Keratinocyte (primary cell): ENCODE data around the gene NCF2. TPM values are rescaled to one million over a fixed set of nuclear protein-coding genes. Genes with fewer than 3 reads are reported as not detected.

Source experiments
- DNase-seq: peaks from one replicate; pipeline ENCODE4 v3.0.0-alpha.2; 2011; ENCODE audit warnings: low read depth, missing footprints, low spot score
- FAIRE-seq: peaks from 2 replicates; lab custom pipeline; 2011; peaks lifted over from hg19 to GRCh38; lab: Jason Lieb, UNC
- H2AFZ ChIP-seq: 2 replicates; pipeline ENCODE4 v1.6.0; 2012; ENCODE audit warnings: low read length, control low read depth, inconsistent platforms; ENCODE audit not compliant: control insufficient read depth
- H3K27ac ChIP-seq: 2 replicates; pipeline ENCODE4 v1.5.1; 2011; ENCODE audit warnings: low read length; ENCODE audit not compliant: control insufficient read depth, insufficient read depth
- H3K27me3 ChIP-seq: 3 replicates; pipeline ENCODE4 v1.6.0; 2011; ENCODE audit warnings: low read length; ENCODE audit not compliant: control insufficient read depth, insufficient read depth; ENCODE audit errors: extremely low read depth
- H3K36me3 ChIP-seq, 2 experiments: 2 replicates in 1 of 2; 3 replicates in 1 of 2; pipeline ENCODE4 v1.5.1; 2011; ENCODE audit warnings: low read length in 2 of 2, mild to moderate bottlenecking in 1 of 2; ENCODE audit not compliant: control insufficient read depth in 2 of 2, insufficient read depth in 2 of 2; ENCODE audit errors: extremely low read depth in 1 of 2
- H3K4me1 ChIP-seq: 3 replicates; pipeline ENCODE4 v1.5.1; 2011; ENCODE audit warnings: low read length; ENCODE audit not compliant: control insufficient read depth, insufficient read depth; ENCODE audit errors: extremely low read depth
- H3K4me2 ChIP-seq: 3 replicates; pipeline ENCODE4 v1.6.0; 2011; ENCODE audit warnings: low read depth, low read length; ENCODE audit not compliant: control insufficient read depth, insufficient read depth; ENCODE audit errors: extremely low read depth
- H3K4me3 ChIP-seq, 3 experiments: fragments of 200-600 bp in 1 of 3; sonication (generic) in 1 of 3; 2 replicates in 2 of 3; 3 replicates in 1 of 3; pipeline ENCODE4 v1.5.1; 2011 to 2016; ENCODE audit warnings: low read length in 3 of 3, mild to moderate bottlenecking in 3 of 3, control low read depth in 2 of 3, inconsistent platforms in 1 of 3, low read depth in 1 of 3, mixed read lengths in 1 of 3, mixed run types in 1 of 3, moderate library complexity in 1 of 3; ENCODE audit not compliant: control insufficient read depth in 2 of 3, insufficient read depth in 2 of 3; ENCODE audit errors: extremely low read depth in 1 of 3
- H3K79me2 ChIP-seq: 2 replicates; pipeline ENCODE4 v1.6.0; 2012; ENCODE audit warnings: low read length; ENCODE audit not compliant: control insufficient read depth, insufficient read depth
- H3K9ac ChIP-seq: 3 replicates; pipeline ENCODE4 v1.6.0; 2011; ENCODE audit warnings: low read length; ENCODE audit not compliant: control insufficient read depth, insufficient read depth; ENCODE audit errors: extremely low read depth
- H3K9me1 ChIP-seq: 3 replicates; pipeline ENCODE4 v1.6.0; 2011; ENCODE audit warnings: low read length; ENCODE audit not compliant: control insufficient read depth, insufficient read depth; ENCODE audit errors: extremely low read depth
- H3K9me3 ChIP-seq: 2 replicates; pipeline ENCODE4 v1.5.1; 2012; ENCODE audit warnings: low read depth, low read length; ENCODE audit not compliant: control insufficient read depth
- H4K20me1 ChIP-seq: 3 replicates; pipeline ENCODE4 v1.6.0; 2011; ENCODE audit warnings: low read length; ENCODE audit not compliant: control insufficient read depth, insufficient read depth; ENCODE audit errors: extremely low read depth
- CTCF ChIP-seq, 3 experiments: IDR thresholded peaks in 1 of 3; conservative IDR thresholded peaks in 1 of 3; optimal IDR thresholded peaks in 1 of 3; 2 replicates in 2 of 3; 3 replicates in 1 of 3; pipeline versions ENCODE3 to v1.5.1; 2011; ENCODE audit warnings: low read length in 3 of 3, mild to moderate bottlenecking in 3 of 3, moderate library complexity in 2 of 3, control low read depth in 1 of 3, inconsistent platforms in 1 of 3; ENCODE audit not compliant: insufficient read depth in 2 of 3; ENCODE audit errors: extremely low read depth in 1 of 3
- EZH2 ChIP-seq: IDR thresholded peaks from one replicate; pipeline ENCODE4 v1.6.1; 2012; ENCODE audit warnings: inconsistent platforms, mild to moderate bottlenecking, low read length, moderate library complexity
- dilution Hi-C: fragments of 300-500 bp; cut with MboI; formaldehyde crosslinking; loops from one replicate; pipeline ENCODE4 v1.7.0; 2020; ENCODE audit warnings: low sequenced_read_pairs; ENCODE audit not compliant: extremely low pct_ligation_motif_present
- polyA plus RNA-seq, 5 experiments: library from polyadenylated mRNA; depleted of rRNA in 3 of 5; stranded (reverse) in 3 of 5; stranded (forward) in 1 of 5; unstranded in 1 of 5; fragments of >200 nt; gene quantifications; 1 replicate in 1 of 5; 2 replicates in 3 of 5; 3 replicates in 1 of 5; pipeline versions ENCODE4 v1.2.1 to v1.2.3, GENCODE V29; 2011 to 2012; ENCODE audit warnings: missing spikeins in 2 of 5, low read depth in 1 of 5, low replicate concordance in 1 of 5

NCF2 gene
- polyA plus RNA-seq, 1 donor (not counting 4 experiments of a cell fraction or from before 2014, with no cell fraction given): 9.2 TPM

- FAIRE-seq (no peak), DNase-seq (no peak)
- Histone ChIP-seq H3K9me1 (no peaks in the 10 kb centered on the region), H3K9me3 (no peaks in the 10 kb centered on the region), H3K27me3 (no peaks in the 10 kb centered on the region), H3K9ac (no peak overlapping the region), H3K79me2 (peaks cover 38% of the 10 kb centered on the region), H3K27ac (no peak overlapping the region), H2AFZ (no peak overlapping the region), H3K4me1 (peaks cover 16% of the 10 kb centered on the region), H3K4me3 (no peak overlapping the region), H3K4me2 (no peak overlapping the region), H4K20me1 (no peaks in the 10 kb centered on the region), H3K36me3 (no peaks in the 10 kb centered on the region)
- TF ChIP-seq CTCF (optimal IDR thresholded peaks at IDR 0.05 in 1 of 3, IDR thresholded peaks at IDR 0.05 in 1 of 3, conservative IDR thresholded peaks at IDR 0.05 in 1 of 3; ENCODE audit: extremely low read depth in 1 of 3, insufficient read depth in 2 of 3, low read length in 3 of 3): no peak
- no peak for TF ChIP-seq EZH2
- dilution Hi-C loops: no loop called here
Measured at GRCh38 chr1:183512450-183512849, 77.8 kb downstream of the NCF2 start.

- TF ChIP-seq EZH2: no peak
- no peak for TF ChIP-seq CTCF (optimal IDR thresholded peaks at IDR 0.05 in 1 of 3, IDR thresholded peaks at IDR 0.05 in 1 of 3, conservative IDR thresholded peaks at IDR 0.05 in 1 of 3; ENCODE audit: extremely low read depth in 1 of 3, insufficient read depth in 2 of 3, low read length in 3 of 3)
- no peak overlapping the region for H2AFZ ChIP-seq
- dilution Hi-C loops: no loop called here
- H3K4me2 ChIP-seq: no peak overlapping the region
- H3K79me2 ChIP-seq: peaks cover 60% of the 10 kb centered on the region
- H3K27ac ChIP-seq: no peak overlapping the region
- DNase-seq (no peak), FAIRE-seq (no peak)
- H3K9ac ChIP-seq: no peak overlapping the region
- H3K27me3 ChIP-seq: no peaks in the 10 kb centered on the region
- H3K9me1 ChIP-seq: no peaks in the 10 kb centered on the region
- H4K20me1 ChIP-seq: no peaks in the 10 kb centered on the region
- H3K9me3 ChIP-seq: no peaks in the 10 kb centered on the region
- no peaks in the 10 kb centered on the region for H3K4me1 ChIP-seq
- H3K36me3 ChIP-seq: no peaks in the 10 kb centered on the region
- no peak overlapping the region for H3K4me3 ChIP-seq
Measured at GRCh38 chr1:183508694-183509093, 81.6 kb downstream of the NCF2 start.
